ENCODE measurements around the gene GCAT. TPM values are rescaled to one million over a fixed set of nuclear protein-coding genes. Genes with fewer than 3 reads are reported as not detected.

The GCAT gene
- total and polyA plus RNA-seq, 2 of the 4 experiments (the other 2 are of a cell fraction) = 20.6 to 32.3 TPM

DNA sequence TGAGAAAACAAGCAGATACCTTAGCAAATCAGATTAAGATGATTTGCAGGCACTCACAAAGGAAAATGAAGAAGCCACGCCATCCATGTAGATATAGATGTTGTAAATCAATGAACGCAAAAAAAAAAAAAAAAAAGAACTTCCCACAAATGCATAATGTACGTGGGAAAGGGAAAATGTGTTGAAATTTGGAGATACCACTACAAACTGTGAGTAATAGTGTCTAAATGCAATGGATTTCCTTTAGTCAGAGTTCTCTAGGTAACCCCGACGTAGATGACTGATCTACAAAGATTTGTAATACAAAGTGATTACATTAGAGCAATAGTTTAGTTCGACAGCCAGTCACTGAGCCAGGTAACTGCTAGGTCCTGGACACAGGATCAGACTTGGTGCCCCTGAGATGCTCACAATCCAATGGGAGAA, 37.2 kb downstream of the GCAT start:
- H2BK20ac ChIP-seq (ENCODE audit: low read depth, low read length) = no peak overlapping the region
- no TSS peak for BruUV-seq (replicated peaks)
- H3K4me3 ChIP-seq (ENCODE audit: insufficient read depth, low read depth, low read length) = peak overlapping the region; percentile 40
- no peak overlapping the region for H3K23ac ChIP-seq (ENCODE audit: low read depth, low read length)
- H4K20me1 ChIP-seq (ENCODE audit: insufficient read depth, low read length) = peaks cover 9% of the 10 kb centered on the region
- no peak for TF ChIP-seq SMC3 (IDR thresholded peaks at IDR 0.05; ENCODE audit: low read depth, low read length)
- TF ChIP-seq MXI1 (IDR thresholded peaks at IDR 0.05; ENCODE audit: borderline replicate concordance, low read depth, low read length) = no peak
- peak; percentile 5 for TF ChIP-seq RCOR1 (IDR thresholded peaks at IDR 0.05; ENCODE audit: insufficient replicate concordance, low read length)
- TF ChIP-seq POLR2A (IDR thresholded peaks at IDR 0.05; ENCODE audit: low read depth, low read length) = no peak
- TF ChIP-seq RFX5 (IDR thresholded peaks at IDR 0.05; ENCODE audit: low read depth, low read length) = no peak
- TF ChIP-seq, protein P1, sequence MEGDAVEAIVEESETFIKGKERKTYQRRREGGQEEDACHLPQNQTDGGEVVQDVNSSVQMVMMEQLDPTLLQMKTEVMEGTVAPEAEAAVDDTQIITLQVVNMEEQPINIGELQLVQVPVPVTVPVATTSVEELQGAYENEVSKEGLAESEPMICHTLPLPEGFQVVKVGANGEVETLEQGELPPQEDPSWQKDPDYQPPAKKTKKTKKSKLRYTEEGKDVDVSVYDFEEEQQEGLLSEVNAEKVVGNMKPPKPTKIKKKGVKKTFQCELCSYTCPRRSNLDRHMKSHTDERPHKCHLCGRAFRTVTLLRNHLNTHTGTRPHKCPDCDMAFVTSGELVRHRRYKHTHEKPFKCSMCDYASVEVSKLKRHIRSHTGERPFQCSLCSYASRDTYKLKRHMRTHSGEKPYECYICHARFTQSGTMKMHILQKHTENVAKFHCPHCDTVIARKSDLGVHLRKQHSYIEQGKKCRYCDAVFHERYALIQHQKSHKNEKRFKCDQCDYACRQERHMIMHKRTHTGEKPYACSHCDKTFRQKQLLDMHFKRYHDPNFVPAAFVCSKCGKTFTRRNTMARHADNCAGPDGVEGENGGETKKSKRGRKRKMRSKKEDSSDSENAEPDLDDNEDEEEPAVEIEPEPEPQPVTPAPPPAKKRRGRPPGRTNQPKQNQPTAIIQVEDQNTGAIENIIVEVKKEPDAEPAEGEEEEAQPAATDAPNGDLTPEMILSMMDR (conservative IDR thresholded peaks at IDR 0.05; ENCODE audit: low read depth, low read length) = no peak
- no peak for TF ChIP-seq FOS (IDR thresholded peaks at IDR 0.05; ENCODE audit: low read depth, low read length)
- no peak overlapping the region for H3K4me2 ChIP-seq (ENCODE audit: low read depth, low read length)
- H3K56ac ChIP-seq (ENCODE audit: extremely low read depth, insufficient read depth, low read length) = no peak overlapping the region
- WGBS, 2 experiments (ENCODE audit: extremely low coverage in 2 of 2, insufficient read length in 1 of 2) = 100% methylated on average over 2 of the region's 6 CpGs; no CpG with 5 or more reads in 1 of the 2 experiments
- H2AK9ac ChIP-seq (replicated peaks; ENCODE audit: low read depth, low read length, poor library complexity) = no peak overlapping the region
- H3K79me1 ChIP-seq (ENCODE audit: low read depth in 1 of 2, low read length in 2 of 2) = peaks cover 27 to 53% of the 10 kb centered on the region in 2 experiments
- peak overlapping the region; percentile 14 to 70; a peak in 1 of 4 replicates for H4K8ac ChIP-seq (ENCODE audit: low read depth in 2 of 2, low read length in 2 of 2)
- no peak overlapping the region for H3K4ac ChIP-seq (ENCODE audit: low read depth, low read length)
- DNase-seq = no peak
- H2BK15ac ChIP-seq (ENCODE audit: low read depth, low read length) = no peak overlapping the region
- H3K9me1 ChIP-seq (ENCODE audit: insufficient read depth, low read length) = peaks cover 4% of the 10 kb centered on the region; the same call in 1 of the 2 replicates
- H3K27me3 ChIP-seq (ENCODE audit: control insufficient read depth, insufficient read depth, low read length) = no peaks in the 10 kb centered on the region
- H3K14ac ChIP-seq (replicated peaks; ENCODE audit: low read depth, low read length) = no peak overlapping the region
- H3K27ac ChIP-seq (ENCODE audit: insufficient read depth, low read length) = no peak overlapping the region
- no peak overlapping the region for H2BK5ac ChIP-seq (ENCODE audit: low read depth, low read length, poor library complexity, severe bottlenecking)
- H3K9me3 ChIP-seq (ENCODE audit: control insufficient read depth, insufficient read depth, low read length) = no peaks in the 10 kb centered on the region
- H3K18ac ChIP-seq (ENCODE audit: low read depth, low read length) = no peak overlapping the region
- H3K4me1 ChIP-seq (ENCODE audit: control insufficient read depth, insufficient read depth, low read length) = peaks cover 1% of the 10 kb centered on the region; the same call in 1 of the 2 replicates
- H2AK5ac ChIP-seq (ENCODE audit: low read depth, low read length) = no peak overlapping the region; the same call in 1 of the 2 replicates
- no peak overlapping the region for H2AFZ ChIP-seq (replicated peaks; ENCODE audit: low read length, poor library complexity)
- in situ Hi-C loops (cut with MboI; ENCODE audit: low sequenced_read_pairs) = no loop called here
- dilution Hi-C loops (cut with HindIII; ENCODE audit: low sequenced_read_pairs, unreplicated experiment) = no loop called here
- H4K91ac ChIP-seq (ENCODE audit: insufficient read depth, low read depth, low read length) = no peak overlapping the region
- CTCF ChIA-PET = no interaction called here
- POLR2A ChIA-PET (ENCODE audit: unreplicated experiment) = interaction anchor here (0.6 kb wide), 1 partner anchor 53 kb away, joined by 3 read pairs; no protein-coding TSS in a partner anchor
- ATAC-seq (ENCODE audit: low read depth) = no peak
- H2BK120ac ChIP-seq (ENCODE audit: low read depth, low read length) = no peak overlapping the region
- no peak overlapping the region for H4K5ac ChIP-seq (ENCODE audit: low read depth, low read length)
- H3K9ac ChIP-seq (ENCODE audit: low read depth, low read length) = no peak overlapping the region
- intact Hi-C loops (cut with micrococcal nuclease) = loop anchor here (5.0 kb wide), 1 partner anchor 38 kb away; the partner anchor contains the start of gene GCAT
- H3K36me3 ChIP-seq (ENCODE audit: control insufficient read depth, insufficient read depth, low read length) = no peaks in the 10 kb centered on the region; the same call in 1 of the 2 replicates

Measured in IMR-90 (cell line).